Choroid plexus epithelial cell (primary cell): ENCODE results near the gene NKPD1.

Experiments
- DNase-seq: peaks from one replicate; pipeline ENCODE4 v3.0.0-alpha.2; 2010; ENCODE audit warnings: low read depth
- H3K4me3 ChIP-seq: 2 replicates; pipeline ENCODE4 v1.5.1; 2011; ENCODE audit warnings: low read depth, mild to moderate bottlenecking, control low read depth, low read length, moderate library complexity
- CTCF ChIP-seq: conservative IDR thresholded peaks from 2 replicates; pipeline ENCODE4 v1.5.1; 2011; ENCODE audit warnings: low read depth, mild to moderate bottlenecking, control low read depth, inconsistent platforms, low read length, moderate library complexity

NKPD1 gene

GRCh38 chr19:45166723-45167252 is 6.0 kb upstream of the NKPD1 start:
- TF ChIP-seq CTCF: no peak
- no peak for DNase-seq
- H3K4me3 ChIP-seq: no peak overlapping the region

DNA sequence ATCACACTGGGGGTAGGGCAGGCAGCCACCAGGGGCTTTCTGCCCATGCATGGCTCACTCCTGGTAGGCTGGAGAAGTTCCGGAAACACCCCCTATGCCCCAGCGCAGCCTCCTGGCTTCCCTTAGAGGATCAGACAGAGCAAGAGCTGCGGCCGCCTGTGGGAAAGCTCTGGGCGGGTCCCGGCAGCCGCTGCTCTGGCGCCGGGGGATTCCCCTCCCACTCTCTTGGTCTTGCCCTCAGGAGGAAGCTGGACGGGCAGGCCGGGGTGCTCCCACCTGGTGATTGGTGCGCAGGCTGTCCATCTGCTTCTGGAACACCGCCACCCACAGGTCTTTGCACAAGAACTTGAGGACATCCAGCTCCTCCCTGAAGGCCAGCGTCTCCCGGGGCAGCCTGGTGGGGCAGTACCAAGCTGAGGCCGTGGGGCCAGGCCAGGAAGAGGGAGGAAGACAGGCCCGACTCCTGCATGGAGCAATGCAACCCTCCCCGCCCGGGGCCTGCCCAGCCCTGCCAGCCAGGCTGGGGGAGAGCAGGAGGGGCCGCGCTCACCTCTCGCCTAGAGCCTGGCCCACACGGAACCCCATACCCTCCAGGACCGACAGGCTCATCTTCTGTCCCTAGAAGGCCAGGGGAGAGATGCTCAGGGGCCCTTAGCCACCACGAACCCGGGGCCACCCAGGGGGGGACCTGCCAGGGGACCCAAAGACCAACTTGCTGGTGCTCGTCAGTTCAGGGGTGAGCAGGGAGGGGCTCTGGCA is 4.0 kb upstream of the NKPD1 start:
- no peak overlapping the region for H3K4me3 ChIP-seq
- peak; percentile 31 for TF ChIP-seq CTCF
- DNase-seq: peak; percentile 88

DNA sequence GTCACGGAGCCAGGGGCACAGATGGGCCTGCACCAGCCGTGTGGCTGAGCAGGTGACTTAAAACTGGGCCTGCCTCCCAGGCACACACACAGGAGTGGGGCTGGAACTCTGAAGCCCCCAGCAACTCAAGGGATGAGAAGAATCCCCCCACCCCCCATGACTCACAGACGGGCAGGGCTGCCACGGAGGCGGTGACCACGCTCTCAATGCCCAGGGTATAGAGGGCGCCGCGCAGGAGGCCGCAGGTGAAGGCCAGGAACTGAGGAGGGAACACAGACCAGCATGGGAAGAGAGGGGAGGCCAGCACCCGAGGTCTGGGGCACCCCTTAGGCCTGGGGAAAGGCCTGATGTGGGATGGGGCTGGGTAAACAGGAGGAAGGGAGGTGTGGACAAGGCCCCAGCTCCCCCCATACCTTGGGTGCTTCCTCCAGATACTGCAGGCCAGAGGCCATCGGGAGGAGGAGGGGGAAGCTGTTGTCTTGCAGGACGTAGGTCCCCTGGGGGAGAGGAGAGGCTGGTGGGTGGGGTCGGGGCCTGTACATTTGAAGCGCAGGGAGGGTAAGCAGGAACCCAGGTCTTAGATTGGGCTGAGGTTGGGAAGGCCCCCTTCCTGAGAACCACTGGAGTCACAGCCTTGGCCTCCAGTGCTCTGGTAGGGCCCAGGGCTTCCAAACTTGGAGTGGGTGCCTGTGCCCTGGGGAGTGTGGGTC is 3.1 kb upstream of the NKPD1 start:
- no peak overlapping the region for H3K4me3 ChIP-seq
- TF ChIP-seq CTCF: no peak
- DNase-seq: no peak

- TF ChIP-seq CTCF: no peak
- DNase-seq: no peak
- H3K4me3 ChIP-seq: no peak overlapping the region
Measured at GRCh38 chr19:45163156-45163555, 2.4 kb upstream of the NKPD1 start.

- no peak for TF ChIP-seq CTCF
- no peak for DNase-seq
- H3K4me3 ChIP-seq: no peak overlapping the region
Measured at GRCh38 chr19:45162608-45163143, 1.9 kb upstream of the NKPD1 start.

GRCh38 chr19:45161738-45162607 is 1.2 kb upstream of the NKPD1 start:
- H3K4me3 ChIP-seq: no peak overlapping the region
- peak; percentile 55 for DNase-seq
- TF ChIP-seq CTCF: peak; percentile 82
